HPDE6-E6E7 (cell line): ENCODE data around the gene PGAP6.
"Not testable (repeated sequence)": the region's sequence is repeated elsewhere in the genome, so short reads cannot be mapped to it uniquely, and the experiment has no call there.

ENCODE experiments used
- DNase-seq: peaks from one replicate; pipeline ENCODE4 v3.0.0; 2011; ENCODE audit warnings: missing footprints; ENCODE audit errors: extremely low spot score

PGAP6 gene

GRCh38 chr16:381789-382717 lies at the start of gene PGAP6:
TSS of gene PGAP6 (minus strand) at chr16:381978. CDS start at chr16:381821, 157 bp downstream.
- no peak for DNase-seq

GRCh38 chr16:430904-431303 lies 49.1 kb upstream of the PGAP6 start:
- no peak for DNase-seq

GRCh38 chr16:427250-427649 lies 45.5 kb upstream of the PGAP6 start:
- DNase-seq = no peak

- no peak for DNase-seq
These were observed 45.1 kb upstream of the PGAP6 start for GRCh38 chr16:426906-427249.

- no peak for DNase-seq
These were observed 44.5 kb upstream of the PGAP6 start for GRCh38 chr16:426115-426905.

GRCh38 chr16:425740-426114 lies 43.9 kb upstream of the PGAP6 start:
- no peak for DNase-seq

- DNase-seq = peak; percentile 60
These were observed 43.4 kb upstream of the PGAP6 start, which contains the start of gene RAB11FIP3 for GRCh38 chr16:425082-425718. TSS of gene RAB11FIP3 (plus strand) at chr16:425649. CDS start at chr16:426007, 358 bp downstream.

GRCh38 chr16:424623-425081 lies 42.9 kb upstream of the PGAP6 start:
- DNase-seq = no peak

GRCh38 chr16:424033-424622 lies 42.4 kb upstream of the PGAP6 start:
- peak; percentile 53 for DNase-seq

- not testable (repeated sequence) for DNase-seq
These were observed 40.4 kb upstream of the PGAP6 start for GRCh38 chr16:422179-422578.

GRCh38 chr16:415170-415498 lies 33.4 kb upstream of the PGAP6 start:
- not testable (repeated sequence) for DNase-seq

GRCh38 chr16:414395-415169 lies 32.8 kb upstream of the PGAP6 start:
- no peak for DNase-seq

GRCh38 chr16:411576-412265 lies 29.9 kb upstream of the PGAP6 start:
- DNase-seq = no peak

GRCh38 chr16:410516-411178 lies 28.9 kb upstream of the PGAP6 start:
- no peak for DNase-seq

- no peak for DNase-seq
These were observed 25.5 kb upstream of the PGAP6 start for GRCh38 chr16:407253-407652.

- DNase-seq = no peak
These were observed 24.0 kb upstream of the PGAP6 start for GRCh38 chr16:405548-406506.

- DNase-seq = no peak
These were observed 23.3 kb upstream of the PGAP6 start for GRCh38 chr16:404971-405486.
